Neural progenitor cell (in vitro differentiated cells): ENCODE results near the gene HCAR2. TPM values are rescaled to one million over a fixed set of nuclear protein-coding genes. Genes with fewer than 3 reads are reported as not detected.
"Not testable (repeated sequence)": the region's sequence is repeated elsewhere in the genome, so short reads cannot be mapped to it uniquely, and the experiment has no call there.

Source experiments
- DNase-seq: peaks from one replicate; pipeline ENCODE4 v3.0.0-alpha.2; 2016; ENCODE audit warnings: low spot score
- H2AFZ ChIP-seq: fragments of 200-600 bp; sonication (generic); replicated peaks from 2 replicates; pipeline ENCODE4 v1.6.1; 2016; ENCODE audit warnings: antibody characterized with exemption
- H3F3A ChIP-seq: fragments of 200-600 bp; sonication (generic); 2 replicates; pipeline ENCODE4 v1.6.1; 2016; ENCODE audit warnings: antibody characterized with exemption, low read depth
- H3K27ac ChIP-seq: fragments of 200-600 bp; sonication (generic); 2 replicates; pipeline ENCODE4 v1.5.1; 2016; ENCODE audit warnings: mild to moderate bottlenecking
- H3K27me3 ChIP-seq: fragments of 200-600 bp; sonication (generic); 2 replicates; pipeline ENCODE4 v1.6.1; 2016; ENCODE audit warnings: mild to moderate bottlenecking, moderate library complexity
- H3K36me3 ChIP-seq: fragments of 200-600 bp; sonication (generic); 2 replicates; pipeline ENCODE4 v1.5.1; 2016
- H3K4me1 ChIP-seq: fragments of 200-600 bp; sonication (generic); 2 replicates; pipeline ENCODE4 v1.6.1; 2016; ENCODE audit warnings: mixed run types
- H3K4me2 ChIP-seq: fragments of 200-600 bp; sonication (generic); 2 replicates; pipeline ENCODE4 v1.6.1; 2016
- H3K4me3 ChIP-seq: fragments of 200-600 bp; sonication (generic); 2 replicates; pipeline ENCODE4 v1.5.1; 2016
- H3K79me2 ChIP-seq: fragments of 200-600 bp; sonication (generic); 2 replicates; pipeline ENCODE4 v1.6.1; 2016; ENCODE audit warnings: low read depth
- H3K9ac ChIP-seq: fragments of 200-600 bp; sonication (generic); 2 replicates; pipeline ENCODE4 v1.6.1; 2016
- H3K9me3 ChIP-seq: fragments of 200-600 bp; sonication (generic); 2 replicates; pipeline ENCODE4 v1.5.1; 2016; ENCODE audit warnings: low read depth
- H4K20me1 ChIP-seq: fragments of 200-600 bp; sonication (generic); 2 replicates; pipeline ENCODE4 v1.6.1; 2016; ENCODE audit warnings: low read depth
- H3K27ac Mint-ChIP-seq: 3 replicates; pipeline ENCODE4 v1.8.0; 2021; ENCODE audit warnings: mixed read lengths
- H3K27me3 Mint-ChIP-seq: 2 replicates; pipeline ENCODE4 v1.8.0; 2022; ENCODE audit warnings: low read depth, mild to moderate bottlenecking, inconsistent platforms, moderate library complexity, mixed read lengths; ENCODE audit not compliant: insufficient read depth
- H3K36me3 Mint-ChIP-seq: 3 replicates; pipeline ENCODE4 v1.8.0; 2021; ENCODE audit warnings: mixed read lengths
- H3K4me1 Mint-ChIP-seq: 3 replicates; pipeline ENCODE4 v1.8.0; 2021; ENCODE audit warnings: mixed read lengths
- H3K4me3 Mint-ChIP-seq: 3 replicates; pipeline ENCODE4 v1.8.0; 2021; ENCODE audit warnings: mild to moderate bottlenecking, moderate library complexity, mixed read lengths
- H3K9me3 Mint-ChIP-seq: 3 replicates; pipeline ENCODE4 v1.8.0; 2020; ENCODE audit warnings: mixed read lengths
- CTCF ChIP-seq: fragments of 200-600 bp; sonication (generic); IDR thresholded peaks from 2 replicates; pipeline ENCODE4 v1.5.1; 2017; ENCODE audit warnings: antibody characterized with exemption, mild to moderate bottlenecking
- EZH2 ChIP-seq: fragments of 200-600 bp; sonication (generic); IDR thresholded peaks from 2 replicates; pipeline ENCODE4 v1.6.1; 2017; ENCODE audit warnings: antibody characterized with exemption, mild to moderate bottlenecking, moderate library complexity
- EZH2phosphoT487 ChIP-seq: fragments of 200-600 bp; sonication (generic); IDR thresholded peaks from 2 replicates; pipeline ENCODE4 v1.6.1; 2017; ENCODE audit warnings: antibody characterized with exemption
- total RNA-seq: library from RNA; depleted of rRNA; stranded (reverse); fragments of >200 nt; gene quantifications from 2 replicates; pipeline ENCODE4 v1.2.3, GENCODE V29; 2015; ENCODE audit warnings: low replicate concordance

HCAR2 gene
- total RNA-seq, 1 donor from 2014 or later: not detected

GRCh38 chr12:122703841-122704240, 684 bp upstream of the HCAR2 start:
- not testable (repeated sequence) for H2AFZ ChIP-seq, H3K27ac Mint-ChIP-seq, H3F3A ChIP-seq, H3K36me3 ChIP-seq, H3K4me1 ChIP-seq, H3K27ac ChIP-seq, H3K27me3 Mint-ChIP-seq, H3K4me3 Mint-ChIP-seq, H3K9ac ChIP-seq, H4K20me1 ChIP-seq, H3K4me1 Mint-ChIP-seq, H3K4me3 ChIP-seq, H3K27me3 ChIP-seq, H3K9me3 Mint-ChIP-seq, H3K4me2 ChIP-seq, H3K36me3 Mint-ChIP-seq, H3K9me3 ChIP-seq, H3K79me2 ChIP-seq, DNase-seq

GRCh38 chr12:122701481-122701880, 1.7 kb downstream of the HCAR2 start:
- not testable (repeated sequence) for H3K27me3 Mint-ChIP-seq, H3K9me3 Mint-ChIP-seq, H3K27ac Mint-ChIP-seq, H3K79me2 ChIP-seq, H3F3A ChIP-seq, H3K36me3 Mint-ChIP-seq, H3K4me1 Mint-ChIP-seq, DNase-seq, H3K9me3 ChIP-seq, H3K4me3 ChIP-seq, H3K4me1 ChIP-seq, H3K36me3 ChIP-seq, H3K27ac ChIP-seq, H3K4me3 Mint-ChIP-seq, H3K4me2 ChIP-seq, H4K20me1 ChIP-seq, H3K9ac ChIP-seq, H2AFZ ChIP-seq, H3K27me3 ChIP-seq

GRCh38 chr12:122700038-122700710, 3.0 kb downstream of the HCAR2 start:
- not testable (repeated sequence) for H3K9me3 ChIP-seq, H3K36me3 Mint-ChIP-seq, H3K4me2 ChIP-seq, H4K20me1 ChIP-seq, H3K4me1 Mint-ChIP-seq, H3K9me3 Mint-ChIP-seq, H3K27ac Mint-ChIP-seq, H3K9ac ChIP-seq, H3K27me3 ChIP-seq, H3K27ac ChIP-seq, H3K4me3 Mint-ChIP-seq, H3K36me3 ChIP-seq, DNase-seq, H3K4me1 ChIP-seq, H3K4me3 ChIP-seq, H3K27me3 Mint-ChIP-seq, H2AFZ ChIP-seq, H3F3A ChIP-seq, H3K79me2 ChIP-seq

GRCh38 chr12:122696922-122697321, 6.2 kb downstream of the HCAR2 start:
- H3K36me3 Mint-ChIP-seq, H3K36me3 ChIP-seq, H3K79me2 ChIP-seq, H3K9me3 ChIP-seq, H3K9ac ChIP-seq, DNase-seq, H3K4me1 ChIP-seq, H3K4me3 ChIP-seq, H3K27me3 ChIP-seq, H3K27ac Mint-ChIP-seq, H3K27ac ChIP-seq, H3F3A ChIP-seq, H2AFZ ChIP-seq, H3K4me3 Mint-ChIP-seq, H3K4me2 ChIP-seq, H3K27me3 Mint-ChIP-seq, H4K20me1 ChIP-seq, H3K9me3 Mint-ChIP-seq, H3K4me1 Mint-ChIP-seq: not testable (repeated sequence)

GRCh38 chr12:122691566-122691965, 11.6 kb downstream of the HCAR2 start:
- H3K4me3 Mint-ChIP-seq: no peak overlapping the region
- Histone ChIP-seq H3K36me3 (no peaks in the 10 kb centered on the region), H4K20me1 (no peaks in the 10 kb centered on the region), H3K9me3 (no peaks in the 10 kb centered on the region), H3K79me2 (no peaks in the 10 kb centered on the region), H3F3A (no peaks in the 10 kb centered on the region), H3K4me3 (no peak overlapping the region), H3K4me2 (no peak overlapping the region), H2AFZ (no peak overlapping the region), H3K4me1 (no peaks in the 10 kb centered on the region), H3K27me3 (no peaks in the 10 kb centered on the region), H3K27ac (no peak overlapping the region), H3K9ac (no peak overlapping the region)
- H3K27ac Mint-ChIP-seq: no peak overlapping the region
- no peaks in the 10 kb centered on the region for H3K36me3 Mint-ChIP-seq
- peaks cover 2% of the 10 kb centered on the region for H3K27me3 Mint-ChIP-seq
- DNase-seq: no peak
- TF ChIP-seq CTCF (no peak), EZH2phosphoT487 (no peak), EZH2 (no peak)
- peaks cover 2% of the 10 kb centered on the region for H3K4me1 Mint-ChIP-seq
- no peaks in the 10 kb centered on the region for H3K9me3 Mint-ChIP-seq
